ENCODE results near the gene UBAP1. TPM values are rescaled to one million over a fixed set of nuclear protein-coding genes. Genes with fewer than 3 reads are reported as not detected.

The UBAP1 gene
- 30.9 TPM for polyA plus RNA-seq (2013, experiment 1 of 2)
- 29.7 TPM for polyA plus RNA-seq (2013, experiment 2 of 2)

DNA sequence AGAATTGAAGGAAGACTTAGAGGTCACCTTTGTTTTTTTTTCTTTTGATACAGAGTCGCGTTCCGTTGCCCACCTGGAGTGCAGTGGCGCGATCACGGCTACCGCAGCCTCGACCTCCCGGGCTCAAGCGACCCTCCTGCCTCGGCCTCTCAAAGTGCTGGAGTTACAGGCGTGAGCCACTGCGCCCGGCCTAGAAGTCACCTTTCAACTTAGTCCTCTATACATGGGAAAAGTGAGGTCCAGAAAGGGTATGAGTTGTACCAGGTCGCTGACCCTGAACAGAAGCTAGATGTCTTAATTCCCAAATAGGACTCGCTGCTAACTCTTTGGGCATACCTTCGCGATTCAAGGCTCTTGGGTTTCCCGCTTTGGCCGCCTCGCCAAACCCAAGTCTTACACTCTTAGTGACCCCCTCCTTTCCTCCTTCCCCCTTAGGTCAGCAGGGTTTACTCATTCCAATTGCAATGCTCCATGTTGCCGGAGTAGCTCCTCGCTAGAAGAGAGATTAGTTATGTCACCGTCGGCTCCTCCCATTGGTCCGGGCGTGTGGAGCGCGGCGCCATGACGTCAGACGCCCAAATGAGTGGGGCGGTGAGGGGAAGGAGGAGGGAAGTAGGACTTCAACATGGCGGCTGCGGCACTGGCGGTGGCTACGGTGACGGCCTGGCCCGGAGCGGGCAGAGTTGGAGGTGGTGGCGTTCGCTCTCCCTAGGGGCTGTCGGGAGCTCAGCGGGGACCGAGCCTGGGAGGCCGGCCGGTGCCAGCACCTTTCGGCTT, at the start of gene UBAP1:
TSS of gene UBAP1 (plus strand) at position 608 of the 777 bp plus-strand sequence. CDS start 41,872 bp downstream, outside the sequence.
- under 1% methylated on average over 44 of the region's 48 CpGs for WGBS
- Histone ChIP-seq H3K79me1 (replicated peaks; ENCODE audit: low read length, poor library complexity, severe bottlenecking) (peaks cover 6% of the 10 kb centered on the region), H2BK15ac (ENCODE audit: low read depth, poor library complexity, severe bottlenecking) (peak within 1 kb of the TSS; percentile 99), H3K14ac (ENCODE audit: low read length in 2 of 2) (peak within 1 kb of the TSS in 1 of 2 experiments; percentile 53), H4K91ac (ENCODE audit: low read length) (peak within 1 kb of the TSS; percentile 83), H3K9ac (ENCODE audit: low read length) (peak within 1 kb of the TSS; percentile 96), H3K36me3 (ENCODE audit: control insufficient read depth in 1 of 2, insufficient read depth in 2 of 2, low read depth in 1 of 2, low read length in 2 of 2) (peaks cover 0 to 3% of the 10 kb centered on the region in 2 experiments), H2BK5ac (ENCODE audit: low read depth, low read length, poor library complexity, severe bottlenecking) (peak within 1 kb of the TSS; percentile 93), H3K18ac (ENCODE audit: low read depth in 1 of 2, low read length in 2 of 2) (peak within 1 kb of the TSS; percentile 87 to 96), H2AFZ (ENCODE audit: low read depth, low read length) (peak within 1 kb of the TSS; percentile 83), H3K4me1 (ENCODE audit: control insufficient read depth, insufficient read depth, low read depth, low read length) (peaks cover 5% of the 10 kb centered on the region), H3K23ac (ENCODE audit: low read length in 2 of 2) (peak within 1 kb of the TSS in 1 of 2 experiments; percentile 93), H3K4me2 (ENCODE audit: low read length, poor library complexity, severe bottlenecking) (peak within 1 kb of the TSS; percentile 91), H2BK12ac (ENCODE audit: low read length in 2 of 2) (peak within 1 kb of the TSS in 1 of 2 experiments; percentile 59), H3K9me3 (ENCODE audit: control insufficient read depth, low read length) (no peaks in the 10 kb centered on the region), H3K27ac (ENCODE audit: low read length, poor library complexity, severe bottlenecking) (peak within 1 kb of the TSS; percentile 78), H2AK5ac (ENCODE audit: low read length, severe bottlenecking) (peak within 1 kb of the TSS; percentile 92), H3K27me3 (ENCODE audit: control insufficient read depth in 1 of 2, insufficient read depth in 1 of 2, low read length in 2 of 2) (no peaks in the 10 kb centered on the region), H3K4me3 (ENCODE audit: insufficient read depth in 1 of 2, low read depth in 1 of 2, low read length in 2 of 2) (peak within 1 kb of the TSS; percentile 82 to 92), H3K4ac (ENCODE audit: low read depth in 1 of 2, low read length in 2 of 2) (peak within 1 kb of the TSS; percentile 46 to 73), H4K8ac (ENCODE audit: low read length) (peak within 1 kb of the TSS; percentile 95), H2BK120ac (ENCODE audit: low read depth, low read length) (peak within 1 kb of the TSS; percentile 21)
- DNase-seq, result peak; percentile 99

DNA sequence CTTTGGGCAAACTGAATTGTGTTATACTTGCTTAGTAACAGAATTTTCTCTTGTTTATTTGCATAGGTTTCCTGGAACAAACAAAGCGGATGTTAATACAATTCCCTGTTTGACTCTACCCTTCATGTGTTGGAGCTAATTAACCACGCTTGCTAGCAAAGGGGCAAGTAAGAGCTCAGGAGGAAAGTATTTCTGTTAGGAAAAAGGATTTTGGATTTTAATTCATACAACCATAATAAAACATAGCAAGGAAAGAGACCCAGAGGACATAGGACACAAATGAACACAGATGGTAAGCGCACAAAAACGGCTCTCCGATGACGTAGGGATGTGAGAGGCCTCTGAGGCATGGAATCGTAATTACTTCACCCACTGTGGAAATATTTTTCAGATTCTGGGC, 47.3 kb upstream of the UBAP1 start:
- WGBS, result 94% methylated on average over 5 of the region's 7 CpGs
- H3K4me2 ChIP-seq (ENCODE audit: low read length, poor library complexity, severe bottlenecking), result no peak overlapping the region
- H2AFZ ChIP-seq (ENCODE audit: low read depth, low read length), result no peak overlapping the region
- no peak overlapping the region for H2AK5ac ChIP-seq (ENCODE audit: low read length, severe bottlenecking)
- H2BK5ac ChIP-seq (ENCODE audit: low read depth, low read length, poor library complexity, severe bottlenecking), result no peak overlapping the region
- no peaks in the 10 kb centered on the region for H3K36me3 ChIP-seq (ENCODE audit: control insufficient read depth in 1 of 2, insufficient read depth in 2 of 2, low read depth in 1 of 2, low read length in 2 of 2)
- no peak overlapping the region for H3K27ac ChIP-seq (ENCODE audit: low read length, poor library complexity, severe bottlenecking)
- no peaks in the 10 kb centered on the region for H3K9me3 ChIP-seq (ENCODE audit: control insufficient read depth, low read length)
- H2BK120ac ChIP-seq (ENCODE audit: low read depth, low read length), result no peak overlapping the region
- no peak overlapping the region for H3K9ac ChIP-seq (ENCODE audit: low read length)
- no peak overlapping the region for H3K23ac ChIP-seq (ENCODE audit: low read length in 2 of 2)
- H4K91ac ChIP-seq (ENCODE audit: low read length), result no peak overlapping the region
- H3K4ac ChIP-seq (ENCODE audit: low read depth in 1 of 2, low read length in 2 of 2), result no peak overlapping the region
- H2BK15ac ChIP-seq (ENCODE audit: low read depth, poor library complexity, severe bottlenecking), result no peak overlapping the region
- DNase-seq, result no peak
- H3K27me3 ChIP-seq (ENCODE audit: control insufficient read depth in 1 of 2, insufficient read depth in 1 of 2, low read length in 2 of 2), result no peaks in the 10 kb centered on the region
- no peak overlapping the region for H3K4me3 ChIP-seq (ENCODE audit: insufficient read depth in 1 of 2, low read depth in 1 of 2, low read length in 2 of 2)
- peaks cover 6% of the 10 kb centered on the region for H3K4me1 ChIP-seq (ENCODE audit: control insufficient read depth, insufficient read depth, low read depth, low read length)
- no peaks in the 10 kb centered on the region for H3K79me1 ChIP-seq (replicated peaks; ENCODE audit: low read length, poor library complexity, severe bottlenecking)
- H3K18ac ChIP-seq (ENCODE audit: low read depth in 1 of 2, low read length in 2 of 2), result no peak overlapping the region
- no peak overlapping the region for H4K8ac ChIP-seq (ENCODE audit: low read length)
- H3K14ac ChIP-seq (ENCODE audit: low read length in 2 of 2), result no peak overlapping the region
- no peak overlapping the region for H2BK12ac ChIP-seq (ENCODE audit: low read length in 2 of 2)

DNA sequence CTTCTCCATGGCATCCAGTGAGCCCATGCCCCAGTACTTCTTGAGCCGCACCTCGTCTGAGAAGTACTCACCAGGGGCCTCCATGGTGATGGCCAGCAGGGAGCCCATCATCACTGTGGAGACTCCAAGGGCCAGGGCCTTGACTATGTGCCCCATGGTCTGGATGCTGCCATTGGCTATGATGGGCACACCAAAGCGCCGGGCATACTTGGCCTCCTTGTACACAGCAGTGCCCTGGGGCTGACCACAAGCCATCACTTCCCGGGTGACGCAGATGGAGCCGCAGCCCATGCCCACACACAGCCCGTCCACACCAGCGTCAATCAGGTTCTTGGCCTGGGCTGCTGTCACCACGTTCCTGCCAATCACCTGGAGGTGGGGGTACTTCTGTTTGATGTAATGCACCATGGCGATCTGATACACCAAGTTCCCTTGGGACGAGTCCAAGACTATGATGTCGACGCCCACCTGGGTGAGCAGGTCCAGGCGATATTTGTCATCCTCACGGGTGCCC, 45.4 kb upstream of the UBAP1 start:
- Histone ChIP-seq H3K4me3 (ENCODE audit: insufficient read depth in 1 of 2, low read depth in 1 of 2, low read length in 2 of 2) (no peak overlapping the region), H3K9ac (ENCODE audit: low read length) (no peak overlapping the region), H2BK12ac (ENCODE audit: low read length in 2 of 2) (no peak overlapping the region), H4K8ac (ENCODE audit: low read length) (no peak overlapping the region), H3K27ac (ENCODE audit: low read length, poor library complexity, severe bottlenecking) (no peak overlapping the region), H3K4ac (ENCODE audit: low read depth in 1 of 2, low read length in 2 of 2) (no peak overlapping the region), H2AK5ac (ENCODE audit: low read length, severe bottlenecking) (no peak overlapping the region), H3K14ac (ENCODE audit: low read length in 2 of 2) (no peak overlapping the region), H2BK5ac (ENCODE audit: low read depth, low read length, poor library complexity, severe bottlenecking) (no peak overlapping the region), H4K91ac (ENCODE audit: low read length) (no peak overlapping the region), H2BK15ac (ENCODE audit: low read depth, poor library complexity, severe bottlenecking) (no peak overlapping the region), H3K23ac (ENCODE audit: low read length in 2 of 2) (no peak overlapping the region), H2BK120ac (ENCODE audit: low read depth, low read length) (no peak overlapping the region), H3K79me1 (replicated peaks; ENCODE audit: low read length, poor library complexity, severe bottlenecking) (no peaks in the 10 kb centered on the region), H3K9me3 (ENCODE audit: control insufficient read depth, low read length) (no peaks in the 10 kb centered on the region), H2AFZ (ENCODE audit: low read depth, low read length) (no peak overlapping the region), H3K36me3 (ENCODE audit: control insufficient read depth in 1 of 2, insufficient read depth in 2 of 2, low read depth in 1 of 2, low read length in 2 of 2) (no peaks in the 10 kb centered on the region), H3K4me2 (ENCODE audit: low read length, poor library complexity, severe bottlenecking) (no peak overlapping the region), H3K4me1 (ENCODE audit: control insufficient read depth, insufficient read depth, low read depth, low read length) (peaks cover 3% of the 10 kb centered on the region), H3K27me3 (ENCODE audit: control insufficient read depth in 1 of 2, insufficient read depth in 1 of 2, low read length in 2 of 2) (no peaks in the 10 kb centered on the region), H3K18ac (ENCODE audit: low read depth in 1 of 2, low read length in 2 of 2) (no peak overlapping the region)
- 91% methylated on average over 16 of the region's 16 CpGs for whole genome bisulfite sequencing
- no peak for DNase-seq

DNA sequence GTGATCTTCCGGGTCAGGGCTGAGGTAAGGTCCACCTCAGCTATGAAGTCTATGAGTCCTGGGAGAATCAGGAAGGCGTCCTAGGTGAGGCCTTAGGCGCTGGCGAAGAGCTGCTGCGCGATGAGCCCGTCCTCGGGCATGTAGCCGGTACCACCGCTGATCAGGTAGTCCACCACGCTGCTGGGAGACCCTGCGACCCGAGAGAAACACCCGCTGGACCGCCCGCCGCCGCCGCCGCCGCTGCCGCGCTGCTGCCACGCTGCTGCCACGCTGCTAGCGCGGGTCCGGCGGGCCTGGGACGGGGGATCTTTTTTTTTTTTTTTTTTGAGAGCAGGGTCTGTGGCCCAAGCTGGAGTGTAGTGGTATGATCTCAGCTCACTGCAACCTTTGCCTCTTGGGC, 44.3 kb upstream of the UBAP1 start:
- Histone ChIP-seq H4K8ac (ENCODE audit: low read length) (no peak overlapping the region), H3K27ac (ENCODE audit: low read length, poor library complexity, severe bottlenecking) (no peak overlapping the region), H2BK120ac (ENCODE audit: low read depth, low read length) (no peak overlapping the region), H2BK12ac (ENCODE audit: low read length in 2 of 2) (no peak overlapping the region), H3K23ac (ENCODE audit: low read length in 2 of 2) (no peak overlapping the region), H3K79me1 (replicated peaks; ENCODE audit: low read length, poor library complexity, severe bottlenecking) (no peaks in the 10 kb centered on the region), H3K9ac (ENCODE audit: low read length) (no peak overlapping the region), H3K9me3 (ENCODE audit: control insufficient read depth, low read length) (no peaks in the 10 kb centered on the region), H3K36me3 (ENCODE audit: control insufficient read depth in 1 of 2, insufficient read depth in 2 of 2, low read depth in 1 of 2, low read length in 2 of 2) (no peaks in the 10 kb centered on the region), H2AFZ (ENCODE audit: low read depth, low read length) (no peak overlapping the region), H3K14ac (ENCODE audit: low read length in 2 of 2) (no peak overlapping the region), H4K91ac (ENCODE audit: low read length) (no peak overlapping the region), H3K4me2 (ENCODE audit: low read length, poor library complexity, severe bottlenecking) (no peak overlapping the region), H3K18ac (ENCODE audit: low read depth in 1 of 2, low read length in 2 of 2) (no peak overlapping the region), H2BK15ac (ENCODE audit: low read depth, poor library complexity, severe bottlenecking) (no peak overlapping the region), H3K4ac (ENCODE audit: low read depth in 1 of 2, low read length in 2 of 2) (no peak overlapping the region), H2BK5ac (ENCODE audit: low read depth, low read length, poor library complexity, severe bottlenecking) (no peak overlapping the region), H3K4me3 (ENCODE audit: insufficient read depth in 1 of 2, low read depth in 1 of 2, low read length in 2 of 2) (no peak overlapping the region), H3K27me3 (ENCODE audit: control insufficient read depth in 1 of 2, insufficient read depth in 1 of 2, low read length in 2 of 2) (no peaks in the 10 kb centered on the region), H3K4me1 (ENCODE audit: control insufficient read depth, insufficient read depth, low read depth, low read length) (peaks cover 3% of the 10 kb centered on the region), H2AK5ac (ENCODE audit: low read length, severe bottlenecking) (no peak overlapping the region)
- WGBS, result 97% methylated on average over 29 of the region's 30 CpGs
- no peak for DNase-seq
